GM21423 (cell line): ENCODE results near the gene SKAP1.

ENCODE experiments used
- ATAC-seq: cut with Tn5 transposase; IDR thresholded peaks from one replicate; pipeline ENCODE4 v1.9.1; 2021; ENCODE audit warnings: mild to moderate bottlenecking, moderate library complexity; ENCODE audit not compliant: unreplicated experiment

SKAP1 gene

DNA sequence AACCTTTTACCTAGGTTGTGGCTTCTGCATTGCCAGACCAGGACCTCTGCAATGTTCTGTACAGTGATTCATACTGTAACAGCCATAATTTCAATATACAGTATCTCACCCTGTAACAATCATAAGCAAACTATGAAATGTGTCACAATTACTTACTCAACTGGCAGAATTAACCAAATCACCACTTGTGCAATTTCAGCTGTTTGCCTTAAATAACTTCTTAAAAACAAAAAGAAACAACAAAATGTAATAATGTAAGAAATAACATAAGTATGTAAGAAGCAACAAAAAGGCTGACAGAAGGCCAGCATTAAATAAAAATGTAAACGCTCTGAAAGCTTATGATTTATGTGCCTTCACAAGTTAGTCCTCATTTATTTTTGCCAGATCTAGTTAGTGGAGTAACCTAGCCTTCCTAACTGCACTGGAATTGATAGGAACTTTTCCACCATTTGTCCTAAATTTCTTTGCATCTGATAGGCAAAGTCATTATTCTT lies 96.9 kb downstream of the SKAP1 start:
- no peak for ATAC-seq

DNA sequence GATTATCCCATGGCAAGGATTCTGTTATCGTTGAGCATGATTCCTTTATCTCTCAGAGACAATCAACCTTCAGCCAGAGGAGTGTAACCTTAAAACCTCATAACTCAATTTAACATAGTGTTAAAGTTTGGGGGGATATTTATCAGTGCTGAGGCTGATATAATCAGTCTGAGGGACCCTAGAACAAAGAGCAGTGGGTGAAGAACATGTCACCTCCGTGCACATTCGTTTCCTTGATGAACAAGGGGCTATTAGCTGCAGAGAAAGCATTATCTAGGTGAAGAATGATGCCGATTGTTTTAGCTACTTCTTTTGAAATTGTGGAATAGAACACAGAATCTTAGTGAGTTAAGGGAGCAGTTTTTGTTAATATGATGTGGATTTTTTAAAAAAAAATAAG lies 99.1 kb downstream of the SKAP1 start:
- no peak for ATAC-seq

DNA sequence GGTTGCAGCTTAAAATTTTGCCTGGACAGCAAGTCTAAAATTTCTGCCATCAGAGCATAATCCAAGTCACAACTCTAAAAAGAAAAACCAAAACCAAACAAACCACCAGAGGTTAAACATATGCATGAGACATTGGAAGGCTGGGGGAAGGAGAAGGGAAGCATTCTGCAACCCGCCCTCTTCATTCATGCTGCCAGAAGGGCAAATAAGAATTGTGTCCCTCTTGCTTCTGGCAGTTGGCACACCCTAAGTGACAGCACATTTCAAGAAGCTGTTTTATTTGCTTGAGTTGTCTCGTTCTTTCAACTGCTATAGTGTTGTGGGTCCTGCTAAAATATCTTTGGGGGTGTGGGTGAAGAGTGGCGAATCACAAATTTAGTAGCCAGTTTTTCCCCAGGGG lies 99.6 kb downstream of the SKAP1 start:
- no peak for ATAC-seq

GRCh38 chr17:48328457-48328856 lies 101.6 kb downstream of the SKAP1 start:
- ATAC-seq, result no peak

GRCh38 chr17:48326310-48326709 lies 103.7 kb downstream of the SKAP1 start:
- no peak for ATAC-seq

GRCh38 chr17:48322060-48322459 lies 108.0 kb downstream of the SKAP1 start:
- no peak for ATAC-seq

DNA sequence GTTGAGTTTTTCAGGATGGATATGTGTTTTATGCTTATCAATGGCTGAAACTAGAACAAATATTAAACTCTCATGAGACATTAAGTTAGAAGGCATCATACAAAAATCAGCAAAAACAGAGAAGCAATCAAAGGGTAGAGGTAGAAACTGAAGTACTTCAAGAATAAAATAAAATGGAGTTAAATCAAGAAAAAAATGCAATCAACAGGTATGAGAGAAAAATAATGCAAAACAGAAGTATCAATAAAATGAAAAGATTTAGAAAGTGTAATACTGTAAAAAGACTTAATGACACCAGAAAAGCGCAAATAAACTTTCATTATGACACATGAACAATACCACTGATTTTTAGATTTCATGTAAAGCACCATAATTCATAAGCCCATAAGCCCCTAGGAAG lies 112.3 kb downstream of the SKAP1 start:
- no peak for ATAC-seq

GRCh38 chr17:48314716-48315115 lies 115.3 kb downstream of the SKAP1 start:
- ATAC-seq, result no peak

- ATAC-seq, result no peak
These were observed 116.8 kb downstream of the SKAP1 start for GRCh38 chr17:48313096-48313755.

DNA sequence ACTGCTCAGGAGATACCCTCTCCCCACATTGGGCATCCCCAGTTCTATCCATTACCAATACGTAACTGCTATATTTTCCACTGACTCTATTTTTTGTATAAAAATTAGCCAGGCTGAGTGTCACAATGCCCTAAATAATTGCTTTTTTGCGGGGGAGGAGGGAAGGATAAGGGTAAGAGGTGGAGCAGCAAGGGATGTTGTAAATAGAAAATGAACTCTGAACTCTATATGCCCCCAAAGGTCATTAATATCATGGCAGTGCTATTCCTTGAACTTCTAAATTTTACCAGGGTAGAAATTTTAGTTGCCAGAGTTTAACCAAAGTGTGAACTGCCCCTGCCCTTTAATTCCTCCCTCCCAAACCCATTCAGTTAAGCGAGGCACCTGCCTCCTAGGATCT lies 118.7 kb downstream of the SKAP1 start:
- ATAC-seq, result no peak

GRCh38 chr17:48310748-48311213 lies 119.2 kb downstream of the SKAP1 start:
- ATAC-seq, result no peak

GRCh38 chr17:48308581-48308980 lies 121.4 kb downstream of the SKAP1 start:
- ATAC-seq, result no peak

GRCh38 chr17:48307814-48308411 lies 122.1 kb downstream of the SKAP1 start:
- ATAC-seq, result no peak

DNA sequence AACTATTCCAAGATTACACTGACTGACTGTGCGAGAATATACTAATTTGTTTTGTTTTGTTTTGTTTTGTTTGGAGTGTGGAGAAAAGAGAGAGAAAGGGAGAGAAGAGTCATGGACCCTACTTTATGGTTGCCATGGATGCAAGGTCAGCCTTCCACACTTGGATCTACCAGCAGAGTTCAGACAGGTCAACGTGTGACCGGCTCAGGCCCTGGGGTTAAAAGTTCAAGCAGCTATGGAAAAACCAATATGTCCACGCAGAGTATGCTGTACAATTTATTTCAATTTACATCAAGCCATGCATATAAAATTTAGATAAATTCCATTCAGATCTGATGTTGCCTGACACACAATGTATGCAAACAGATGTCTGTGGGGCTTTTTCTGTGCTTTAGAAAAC lies 122.8 kb downstream of the SKAP1 start:
- no peak for ATAC-seq

DNA sequence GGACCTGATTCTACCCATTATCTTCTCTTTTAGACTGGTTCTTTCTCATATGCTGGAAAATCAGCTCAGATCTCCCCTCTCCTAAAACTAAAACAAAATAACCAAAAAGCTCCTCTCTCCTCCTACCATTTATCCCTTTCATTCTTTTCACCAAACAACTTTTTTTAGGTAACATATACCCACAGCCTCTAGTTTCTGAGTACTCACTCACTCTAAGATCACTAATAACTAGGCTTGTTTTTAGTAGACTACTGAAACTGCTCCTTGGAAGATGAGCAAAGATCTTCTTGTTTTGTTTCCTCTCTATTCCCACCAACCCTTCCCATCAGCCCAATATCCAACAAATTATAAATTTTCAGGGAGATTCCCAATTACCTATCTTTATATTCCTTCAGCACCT lies 129.0 kb downstream of the SKAP1 start:
- no peak for ATAC-seq

DNA sequence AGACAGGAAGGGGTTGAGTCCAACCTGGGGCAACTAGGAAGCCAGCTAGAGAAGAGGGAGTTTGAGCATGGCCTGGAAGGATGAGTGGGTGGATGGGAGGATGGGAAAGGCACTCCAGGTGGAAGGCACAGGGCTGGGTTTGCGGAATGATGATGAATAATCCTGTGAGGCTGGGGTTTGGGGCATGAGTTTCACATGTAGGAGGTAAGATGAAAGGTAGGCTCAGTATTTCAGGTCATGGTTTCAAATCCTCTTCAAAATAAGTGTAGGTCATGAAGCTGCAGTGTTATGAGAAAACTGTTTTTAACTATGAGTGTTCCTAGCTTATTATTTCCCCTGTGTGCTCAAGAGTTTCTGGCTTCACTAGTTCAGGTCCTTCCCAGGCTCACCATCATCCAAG lies 130.3 kb downstream of the SKAP1 start:
- ATAC-seq, result no peak

DNA sequence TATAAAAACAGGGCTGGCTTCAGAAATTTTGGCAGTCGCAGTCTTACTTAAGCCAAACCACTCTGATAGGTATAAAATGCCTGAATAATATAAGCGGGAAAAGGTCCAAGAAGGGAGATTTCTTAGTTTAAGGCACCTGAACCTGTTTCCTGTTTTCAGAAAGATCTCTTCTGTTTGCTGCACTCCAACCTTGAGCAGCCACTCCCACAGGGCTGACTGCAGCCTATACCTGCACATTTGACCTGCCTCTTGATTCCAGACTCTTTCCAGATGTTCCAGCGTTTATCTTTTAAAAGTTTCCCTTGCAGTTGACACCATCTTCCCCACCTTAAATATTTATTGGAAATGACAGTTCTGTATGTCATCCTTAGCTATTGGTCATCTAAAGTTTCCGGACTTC lies 132.2 kb downstream of the SKAP1 start:
- ATAC-seq, result no peak

DNA sequence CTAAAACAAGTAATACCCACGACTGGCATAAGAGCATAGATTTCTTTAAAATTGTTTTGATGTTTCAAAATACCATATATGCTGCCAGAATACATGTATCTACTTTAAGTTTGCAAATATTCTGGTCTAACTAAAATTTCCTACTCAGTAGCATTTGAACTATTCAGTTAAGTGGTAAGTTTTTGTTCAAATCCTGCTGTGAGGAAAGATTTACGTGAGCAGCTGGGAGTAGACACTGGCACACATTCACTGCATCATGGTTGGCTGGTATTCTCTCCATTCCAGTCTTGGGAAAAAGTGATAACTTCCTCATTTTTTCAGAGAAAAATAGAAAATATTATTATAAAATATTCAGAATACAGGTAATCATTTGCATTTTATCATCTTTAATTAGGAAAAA lies 133.6 kb downstream of the SKAP1 start:
- ATAC-seq, result no peak

- ATAC-seq, result no peak
These were observed 134.4 kb downstream of the SKAP1 start for GRCh38 chr17:48295362-48296288.

- ATAC-seq, result no peak
These were observed 135.1 kb downstream of the SKAP1 start for GRCh38 chr17:48294806-48295361.
